SKM-1 treated with dmso at 0.1 percent for 144 hours (cell line): ENCODE data around the gene ME2.
A peak's percentile ranks its signal among the peaks of the same experiment; 100 is the strongest.
"Not testable (repeated sequence)": the region's sequence is repeated elsewhere in the genome, so short reads cannot be mapped to it uniquely, and the experiment has no call there.

Experiments
- DNase-seq: peaks from one replicate; lab custom pipeline; 2025; ENCODE audit not compliant: unreplicated experiment; lab: John Stamatoyannopoulos, UW

Gene ME2

DNA sequence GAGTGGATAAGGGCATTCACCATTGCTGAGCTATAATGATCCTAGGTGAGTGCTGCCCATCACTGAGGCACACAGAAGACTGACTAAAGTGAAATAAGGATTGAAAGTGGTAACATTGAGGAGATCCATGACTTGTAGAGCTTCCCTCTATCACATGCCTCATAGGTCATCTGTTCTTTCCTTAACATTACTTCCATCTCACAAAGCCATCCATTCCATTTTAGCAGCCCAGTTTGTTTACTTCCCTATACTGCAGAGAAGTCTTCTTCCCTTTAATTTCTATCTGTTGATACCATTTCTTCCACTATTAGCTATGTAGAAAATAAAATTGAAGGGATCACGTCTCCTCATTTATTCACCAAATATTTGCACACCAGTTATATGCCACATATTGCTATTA, 32.1 kb downstream of the ME2 start:
- no peak for DNase-seq

- no peak for DNase-seq
Measured at GRCh38 chr18:50917021-50917420, 38.1 kb downstream of the ME2 start.

GRCh38 chr18:50918153-50918552, 39.2 kb downstream of the ME2 start:
- DNase-seq, result no peak

GRCh38 chr18:50924372-50924771, 45.5 kb downstream of the ME2 start:
- DNase-seq, result no peak

- no peak for DNase-seq
Measured at GRCh38 chr18:50926521-50926920, 47.6 kb downstream of the ME2 start.

GRCh38 chr18:50928551-50928950, 49.6 kb downstream of the ME2 start:
- DNase-seq, result no peak

DNA sequence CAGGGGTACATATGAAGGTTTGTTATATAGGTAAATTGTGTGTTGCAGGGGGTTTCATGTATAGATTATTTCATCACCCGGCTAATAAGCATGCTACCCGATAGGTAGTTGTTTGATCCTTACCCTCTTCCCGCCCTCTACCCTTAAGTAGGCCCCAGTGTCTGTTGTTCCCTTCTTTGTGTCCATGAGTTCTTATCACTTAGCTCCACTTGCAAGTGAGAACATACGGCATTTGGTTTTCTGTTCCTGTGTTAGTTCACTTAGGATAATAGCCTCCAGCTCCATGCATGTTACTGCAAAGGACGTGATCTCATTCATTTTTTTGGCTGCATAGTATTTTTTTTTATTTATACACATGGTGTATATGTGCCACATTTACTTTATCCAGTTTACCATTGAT, 54.8 kb downstream of the ME2 start:
- no peak for DNase-seq

DNA sequence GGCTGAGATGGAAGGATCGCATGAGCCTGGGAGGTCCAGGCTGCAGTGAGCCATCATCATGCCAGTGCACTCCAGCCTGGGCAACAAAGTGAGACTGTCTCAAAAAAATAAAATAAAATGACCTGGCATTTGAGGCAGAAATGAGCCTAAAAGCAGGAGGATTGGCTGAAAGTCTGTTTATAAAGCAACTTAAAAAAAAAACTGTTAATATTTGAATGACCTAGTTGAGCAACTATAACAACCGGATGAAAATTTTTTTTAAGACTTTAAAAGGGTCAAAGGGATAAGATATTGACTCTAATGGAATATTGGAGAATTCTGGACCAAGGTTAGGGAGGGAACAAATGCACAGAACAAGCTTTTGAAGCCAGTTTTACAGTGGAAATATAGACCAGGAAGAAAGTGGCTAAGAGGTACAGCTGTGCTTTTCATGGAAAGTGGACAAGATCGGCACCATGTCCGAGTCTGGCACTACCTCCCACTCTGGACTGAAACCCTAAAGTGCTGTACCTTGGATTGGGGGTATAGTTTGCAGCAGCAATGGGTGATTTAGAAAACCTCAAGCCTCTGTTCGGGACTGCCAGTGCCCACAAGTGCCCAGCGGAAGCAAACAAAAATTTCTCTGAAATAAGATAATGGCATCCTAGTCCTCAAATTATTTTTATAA, 55.8 kb downstream of the ME2 start:
- no peak for DNase-seq

- DNase-seq, result no peak
Measured at GRCh38 chr18:50935493-50936191, 56.7 kb downstream of the ME2 start.

GRCh38 chr18:50937183-50937582, 58.3 kb downstream of the ME2 start:
- no peak for DNase-seq

DNA sequence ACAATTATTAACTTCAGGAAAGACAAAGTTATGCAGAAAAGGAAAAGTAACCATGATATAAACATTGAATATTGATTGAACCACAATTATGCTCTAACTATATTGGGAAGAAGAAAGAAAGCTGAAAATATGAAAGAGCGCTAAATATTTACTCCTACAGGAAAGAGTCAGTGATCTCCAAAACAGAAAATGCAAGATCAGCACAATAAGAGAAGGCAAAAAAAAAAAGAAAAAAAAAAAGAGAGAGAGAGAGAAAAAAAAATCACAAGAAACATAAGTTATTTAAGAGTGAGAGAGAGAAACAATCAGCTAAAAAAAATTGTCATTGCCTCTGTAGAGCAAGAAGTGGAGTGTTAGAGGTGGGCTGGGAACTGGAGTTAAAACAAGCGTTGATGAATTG, 60.0 kb downstream of the ME2 start:
- no peak for DNase-seq

DNA sequence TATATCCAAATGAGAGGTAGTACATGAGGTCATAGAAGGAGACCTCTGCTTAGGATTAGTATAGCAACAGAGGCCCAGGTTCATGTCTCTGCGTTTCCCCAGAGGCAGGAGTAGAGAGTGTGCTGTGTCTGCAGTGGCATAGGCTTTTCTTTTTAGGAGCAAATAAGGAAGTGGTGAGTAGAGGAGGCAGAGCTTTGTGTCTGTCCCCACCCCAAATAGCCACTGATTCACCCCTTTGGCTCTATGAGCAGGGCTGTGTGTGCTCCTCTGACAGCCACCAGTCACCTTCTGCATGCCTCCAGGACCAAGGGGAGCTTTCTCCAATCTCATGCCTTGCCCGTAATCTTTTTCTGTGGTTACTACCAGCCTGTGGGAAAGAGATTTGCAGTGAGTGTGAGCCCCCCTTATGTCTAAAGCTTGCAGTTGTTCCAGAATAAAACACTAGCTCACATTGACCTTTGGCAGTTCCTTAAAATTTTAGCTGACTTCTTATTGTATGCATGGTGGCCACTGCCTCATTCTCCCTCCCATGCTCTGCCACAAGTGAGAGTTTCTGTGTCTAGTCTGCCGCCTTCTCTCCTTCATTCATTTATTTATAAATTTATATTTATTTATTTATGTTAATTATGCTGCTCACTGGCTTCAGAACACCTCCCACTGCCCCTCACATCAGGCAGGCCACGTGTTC, 65.5 kb downstream of the ME2 start:
- peak; percentile 43 for DNase-seq

GRCh38 chr18:50945918-50946317, 67.0 kb downstream of the ME2 start:
- not testable (repeated sequence) for DNase-seq

- no peak for DNase-seq
Measured at GRCh38 chr18:50947899-50948298, 69.0 kb downstream of the ME2 start.

DNA sequence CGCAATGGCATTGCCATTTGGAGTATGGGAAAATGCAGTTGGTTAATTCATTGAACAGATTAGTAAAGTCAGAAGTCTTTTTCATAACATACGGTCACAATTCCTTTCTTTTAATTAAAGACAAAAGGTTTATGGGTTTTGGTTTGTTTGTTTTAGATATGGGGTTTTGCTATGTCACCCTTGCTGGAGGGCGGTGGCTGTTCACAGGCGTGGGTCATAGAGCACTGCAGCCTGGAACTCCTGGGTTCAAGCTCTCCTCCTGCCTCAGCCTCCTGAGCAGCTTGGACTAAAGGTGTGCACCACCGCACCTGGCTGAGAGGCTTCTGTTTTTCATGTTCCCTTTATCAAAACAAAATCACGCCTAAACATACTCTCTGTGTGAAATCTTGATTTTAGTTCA, 70.3 kb downstream of the ME2 start:
- DNase-seq, result no peak

- DNase-seq, result no peak
Measured at GRCh38 chr18:50950626-50951025, 71.7 kb downstream of the ME2 start.

- no peak for DNase-seq
Measured at GRCh38 chr18:50953822-50954221, 74.9 kb downstream of the ME2 start.

GRCh38 chr18:50955253-50955652, 76.3 kb downstream of the ME2 start:
- no peak for DNase-seq

- DNase-seq, result no peak
Measured at GRCh38 chr18:50956116-50956515, 77.2 kb downstream of the ME2 start.

- no peak for DNase-seq
Measured at GRCh38 chr18:50961974-50962373, 83.1 kb downstream of the ME2 start.

DNA sequence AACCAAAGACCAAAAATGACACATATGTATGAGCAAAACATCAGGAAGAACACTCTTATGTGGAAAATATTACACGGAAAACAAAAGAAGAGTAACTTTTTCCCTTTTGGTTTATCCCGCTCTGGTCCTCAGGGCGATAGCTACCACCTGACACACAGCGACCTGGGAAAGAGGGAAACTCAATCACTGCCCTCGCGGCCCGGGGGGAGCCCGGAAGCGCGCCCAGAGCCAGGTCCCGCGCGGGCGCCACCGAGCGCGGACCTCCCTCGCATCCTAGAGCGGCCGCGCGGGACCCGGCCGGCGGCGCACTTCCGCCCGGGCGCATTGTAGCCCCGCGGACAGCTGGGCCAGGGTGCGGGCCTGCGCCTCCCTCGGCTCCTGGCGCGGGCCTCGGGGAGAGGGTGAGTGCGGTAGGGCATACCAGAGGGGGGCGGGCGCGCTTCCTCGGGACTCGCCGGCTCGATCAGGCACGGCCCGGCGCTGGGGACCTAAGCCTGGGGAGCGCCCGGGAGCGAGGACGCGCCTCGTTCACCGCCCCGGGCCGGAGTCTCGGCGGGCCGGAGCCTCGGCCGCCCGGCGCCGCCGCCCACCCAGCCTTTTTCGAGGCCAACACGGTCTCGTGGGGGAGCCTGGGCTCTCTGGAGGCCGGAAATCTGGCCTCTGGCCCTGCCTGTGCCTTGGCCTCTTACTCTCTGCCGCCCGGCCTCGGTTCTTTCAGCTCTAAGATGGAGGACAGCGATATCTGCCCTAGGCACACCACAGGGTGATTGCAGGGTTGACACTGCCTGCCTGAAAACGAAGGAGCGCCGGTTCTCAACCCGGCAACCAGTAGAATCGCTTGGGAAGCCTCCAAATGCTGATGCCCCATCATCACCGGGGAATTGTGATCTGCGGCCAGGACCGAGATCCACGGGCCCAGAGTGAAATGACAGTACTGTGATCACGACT, 89.1 kb downstream of the ME2 start, which contains the start of gene ELAC1:
Gene ELAC1 (plus strand): TSS at position 327 of the 948 bp plus-strand sequence. CDS start 6,365 bp downstream, outside the sequence.
- peak; percentile 52 for DNase-seq
